Coronary artery (tissue), 2 donors: Measurements from ENCODE around the gene DLG2.
"Not testable (repeated sequence)": the region's sequence is repeated elsewhere in the genome, so short reads cannot be mapped to it uniquely, and the experiment has no call there.

Source experiments
- DNase-seq: peaks from one replicate; pipeline ENCODE4 v3.0.0-alpha.2; 2017; ENCODE audit warnings: low spot score
- H3K27ac ChIP-seq, 2 donors: fragments of 200-600 bp; sonication (generic); one replicate each; pipeline ENCODE4 v1.5.1; 2016 to 2019
- H3K4me3 ChIP-seq: fragments of 200-600 bp; sonication (generic); 2 replicates; pipeline ENCODE4 v1.5.1; 2016; ENCODE audit warnings: mild to moderate bottlenecking, moderate library complexity
- TF ChIP-seq, protein P1 (sequence below): fragments of 200-600 bp; sonication (generic); IDR thresholded peaks from one replicate; pipeline ENCODE4 v1.5.1; 2019; ENCODE audit warnings: antibody characterized with exemption

The DLG2 gene

GRCh38 chr11:84857746-84858145 is 769.4 kb downstream of the DLG2 start:
- TF ChIP-seq, protein P1, sequence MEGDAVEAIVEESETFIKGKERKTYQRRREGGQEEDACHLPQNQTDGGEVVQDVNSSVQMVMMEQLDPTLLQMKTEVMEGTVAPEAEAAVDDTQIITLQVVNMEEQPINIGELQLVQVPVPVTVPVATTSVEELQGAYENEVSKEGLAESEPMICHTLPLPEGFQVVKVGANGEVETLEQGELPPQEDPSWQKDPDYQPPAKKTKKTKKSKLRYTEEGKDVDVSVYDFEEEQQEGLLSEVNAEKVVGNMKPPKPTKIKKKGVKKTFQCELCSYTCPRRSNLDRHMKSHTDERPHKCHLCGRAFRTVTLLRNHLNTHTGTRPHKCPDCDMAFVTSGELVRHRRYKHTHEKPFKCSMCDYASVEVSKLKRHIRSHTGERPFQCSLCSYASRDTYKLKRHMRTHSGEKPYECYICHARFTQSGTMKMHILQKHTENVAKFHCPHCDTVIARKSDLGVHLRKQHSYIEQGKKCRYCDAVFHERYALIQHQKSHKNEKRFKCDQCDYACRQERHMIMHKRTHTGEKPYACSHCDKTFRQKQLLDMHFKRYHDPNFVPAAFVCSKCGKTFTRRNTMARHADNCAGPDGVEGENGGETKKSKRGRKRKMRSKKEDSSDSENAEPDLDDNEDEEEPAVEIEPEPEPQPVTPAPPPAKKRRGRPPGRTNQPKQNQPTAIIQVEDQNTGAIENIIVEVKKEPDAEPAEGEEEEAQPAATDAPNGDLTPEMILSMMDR: no peak
- DNase-seq: no peak
- Histone ChIP-seq H3K4me3 (no peak overlapping the region), H3K27ac (no peak overlapping the region)

DNA sequence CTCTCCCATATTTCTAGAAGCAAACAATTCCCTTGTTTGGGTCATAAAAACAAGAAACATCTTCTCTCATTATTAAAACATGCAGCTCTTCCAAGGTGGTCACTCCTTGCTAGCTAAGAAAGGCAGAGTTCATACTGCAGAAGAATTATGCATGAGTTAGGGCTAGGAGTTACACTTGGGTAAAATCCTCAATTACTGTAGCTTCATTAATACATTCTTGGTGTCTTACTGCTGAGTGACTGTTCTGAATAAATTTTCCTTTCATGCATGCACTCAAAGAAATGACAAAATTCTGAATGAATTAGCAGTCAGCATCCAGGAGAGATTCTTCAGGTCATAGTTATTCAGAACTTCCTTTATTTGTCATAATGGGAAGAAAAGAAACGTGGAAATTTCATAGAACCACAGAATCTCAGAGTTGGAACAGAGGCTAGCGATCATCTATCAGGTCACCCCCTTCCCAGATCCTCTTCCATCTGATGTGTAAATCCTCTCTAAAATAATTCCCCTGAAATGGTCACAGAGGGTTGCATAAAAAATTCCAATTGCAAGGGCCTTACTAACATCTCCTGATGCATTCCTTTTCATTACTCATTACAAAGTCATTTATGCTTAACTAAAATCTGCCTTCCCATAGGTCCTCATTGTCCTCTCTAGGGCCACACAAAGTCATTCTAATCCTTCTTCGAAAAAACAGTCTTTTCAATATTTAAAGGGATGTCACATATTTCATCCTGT is 771.5 kb downstream of the DLG2 start:
- TF ChIP-seq, protein P1: no peak
- DNase-seq: no peak
- Histone ChIP-seq H3K4me3 (no peak overlapping the region), H3K27ac (no peak overlapping the region)

GRCh38 chr11:84854498-84854880 is 772.7 kb downstream of the DLG2 start:
- no peak overlapping the region for H3K27ac ChIP-seq
- H3K4me3 ChIP-seq: no peak overlapping the region
- DNase-seq: no peak
- TF ChIP-seq, protein P1: no peak

GRCh38 chr11:84853841-84854497 is 773.2 kb downstream of the DLG2 start:
- TF ChIP-seq, protein P1: no peak
- DNase-seq: no peak
- no peak overlapping the region for H3K4me3 ChIP-seq
- no peak overlapping the region for H3K27ac ChIP-seq

DNA sequence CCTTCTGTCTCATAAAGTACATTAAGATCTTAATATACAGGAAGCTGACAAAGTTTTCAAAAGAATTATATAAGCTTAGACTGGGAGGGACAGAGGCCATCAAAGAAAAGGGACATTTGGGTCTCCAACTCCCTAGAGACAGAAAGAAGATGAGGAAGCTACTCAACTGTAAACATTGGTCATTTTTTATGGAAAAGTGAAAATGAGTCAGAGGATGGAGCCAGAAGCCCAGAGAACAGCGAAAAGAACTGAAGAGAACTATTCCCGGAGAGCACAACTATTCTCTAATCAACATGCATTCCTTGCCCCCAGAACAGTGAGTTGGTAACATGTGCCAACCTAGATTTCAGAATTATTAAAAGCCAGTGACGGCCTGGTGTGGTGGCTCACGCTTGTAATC is 779.3 kb downstream of the DLG2 start:
- TF ChIP-seq, protein P1: no peak
- Histone ChIP-seq H3K4me3 (no peak overlapping the region), H3K27ac (no peak overlapping the region)
- no peak for DNase-seq

DNA sequence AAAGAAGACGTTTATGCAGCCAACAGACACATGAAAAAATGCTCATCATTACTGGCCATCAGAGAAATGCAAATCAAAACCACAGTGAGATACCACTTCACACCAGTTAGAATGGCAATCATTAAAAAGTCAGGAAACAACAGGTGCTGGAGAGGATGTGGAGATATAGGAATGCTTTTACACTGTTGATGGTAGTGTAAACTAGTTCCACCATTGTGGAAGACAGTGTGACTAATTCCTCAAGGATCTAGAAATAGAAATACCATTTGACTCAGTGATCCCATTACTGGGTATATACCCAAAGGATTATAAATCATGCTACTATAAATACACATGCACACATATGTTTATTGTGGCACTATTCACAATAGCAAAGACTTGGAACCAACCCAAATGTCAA is 786.9 kb downstream of the DLG2 start:
- H3K27ac ChIP-seq: not testable (repeated sequence)

GRCh38 chr11:84837402-84838069 is 789.6 kb downstream of the DLG2 start:
- no peak overlapping the region for H3K4me3 ChIP-seq
- DNase-seq: no peak
- TF ChIP-seq, protein P1: no peak
- no peak overlapping the region for H3K27ac ChIP-seq

More for the DNA sequence above, 786.9 kb downstream of the DLG2 start:
- not testable (repeated sequence) for DNase-seq, H3K4me3 ChIP-seq
